Anterior cingulate cortex (tissue), 58 donors: ENCODE data around the gene SHISA8.

ENCODE experiments used
- DNase-seq, 58 donors: peaks; one replicate each; lab custom pipeline; 2025; lab: John Stamatoyannopoulos, UW

Gene SHISA8

DNA sequence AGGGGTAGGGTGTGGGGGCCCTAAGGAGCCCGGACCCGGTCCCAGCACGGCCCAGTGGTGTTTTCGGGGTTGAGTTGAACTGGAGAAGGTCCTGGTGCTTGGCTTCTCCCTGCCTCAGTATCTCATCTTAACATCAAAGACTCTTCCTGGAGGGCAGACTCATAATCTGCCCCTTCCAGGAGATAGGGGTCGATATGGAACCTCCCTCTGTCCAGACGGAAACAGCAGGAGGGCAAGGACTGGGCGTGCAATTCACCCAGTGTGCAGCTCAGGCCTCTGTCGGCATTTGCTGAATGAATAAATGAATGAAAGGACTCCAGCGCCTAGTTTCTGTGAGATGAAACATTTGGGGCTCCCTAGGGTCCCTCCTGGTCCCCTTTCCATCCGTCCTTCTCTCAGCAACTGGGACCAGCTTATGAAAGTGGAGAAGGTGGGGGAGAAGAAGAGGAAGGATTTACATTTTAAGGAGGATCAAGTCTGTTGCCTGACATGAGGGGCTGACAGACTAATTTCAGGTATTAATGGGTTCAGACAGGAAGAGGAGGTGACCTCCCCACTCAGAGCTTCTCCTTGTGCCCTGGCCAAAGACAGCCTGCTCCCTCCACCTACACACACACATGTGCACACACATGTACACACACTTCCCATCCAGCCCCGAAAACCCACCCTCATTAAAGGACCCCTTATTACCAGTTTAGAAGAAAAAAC, 1.1 kb upstream of the SHISA8 start:
- no peak for DNase-seq

DNA sequence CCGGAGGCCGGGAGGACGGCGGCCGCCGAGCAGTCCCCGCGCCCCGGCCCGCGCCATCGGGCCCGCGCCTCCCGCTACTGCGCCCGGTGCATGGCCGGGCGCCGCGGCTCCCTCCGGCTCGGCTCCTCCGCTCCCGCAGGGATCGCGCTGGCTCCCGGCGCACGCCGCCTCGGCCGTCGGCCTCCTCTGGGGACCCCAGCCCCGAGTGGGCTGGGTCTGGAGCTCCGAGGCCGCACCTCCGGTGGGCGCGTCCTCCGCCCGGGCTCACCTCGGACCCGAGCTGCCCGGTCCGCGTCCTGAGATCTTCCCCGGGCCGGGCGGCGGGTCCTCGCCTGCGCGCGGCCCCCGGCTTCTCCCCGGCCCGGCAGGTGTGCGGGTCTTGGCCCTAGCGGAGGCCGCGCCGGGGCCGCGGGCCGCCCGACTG, 251 bp downstream of the SHISA8 start:
- no peak for DNase-seq

DNA sequence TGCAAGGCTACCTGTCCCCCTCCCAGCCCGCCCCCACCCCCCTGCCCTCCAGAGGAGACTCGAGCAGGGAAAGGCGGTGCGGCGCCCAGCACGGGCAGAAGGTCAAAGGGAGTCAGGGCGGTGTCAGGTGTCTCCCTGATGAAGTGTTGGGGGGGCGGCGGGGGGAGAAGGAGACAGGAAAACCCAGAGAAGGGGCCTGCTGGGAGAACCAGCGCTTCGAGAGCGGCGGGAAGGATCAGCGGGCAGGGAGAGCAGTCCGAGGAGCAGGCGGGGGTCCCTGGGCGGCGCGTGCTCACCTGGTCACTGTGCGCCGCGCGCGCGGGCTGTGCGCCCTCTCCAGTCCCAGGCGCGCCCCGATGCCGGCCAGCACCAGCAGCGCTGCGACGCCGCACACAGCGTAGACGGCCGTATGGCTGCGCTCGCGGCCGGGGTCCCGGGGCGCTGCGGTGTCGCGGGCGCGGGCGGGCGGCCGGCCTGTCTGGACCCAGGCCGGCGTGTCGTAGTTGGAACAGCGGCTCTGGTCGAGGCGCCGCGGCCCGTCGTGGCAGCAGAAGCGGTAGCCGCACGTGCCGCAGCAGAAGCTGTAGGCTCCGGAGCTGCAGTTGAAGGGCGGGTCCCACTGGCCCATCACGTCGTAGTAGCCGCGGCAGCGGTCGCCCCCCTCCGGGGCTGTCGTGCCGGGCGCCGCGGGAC, 886 bp downstream of the SHISA8 start:
- DNase-seq: no peak

DNA sequence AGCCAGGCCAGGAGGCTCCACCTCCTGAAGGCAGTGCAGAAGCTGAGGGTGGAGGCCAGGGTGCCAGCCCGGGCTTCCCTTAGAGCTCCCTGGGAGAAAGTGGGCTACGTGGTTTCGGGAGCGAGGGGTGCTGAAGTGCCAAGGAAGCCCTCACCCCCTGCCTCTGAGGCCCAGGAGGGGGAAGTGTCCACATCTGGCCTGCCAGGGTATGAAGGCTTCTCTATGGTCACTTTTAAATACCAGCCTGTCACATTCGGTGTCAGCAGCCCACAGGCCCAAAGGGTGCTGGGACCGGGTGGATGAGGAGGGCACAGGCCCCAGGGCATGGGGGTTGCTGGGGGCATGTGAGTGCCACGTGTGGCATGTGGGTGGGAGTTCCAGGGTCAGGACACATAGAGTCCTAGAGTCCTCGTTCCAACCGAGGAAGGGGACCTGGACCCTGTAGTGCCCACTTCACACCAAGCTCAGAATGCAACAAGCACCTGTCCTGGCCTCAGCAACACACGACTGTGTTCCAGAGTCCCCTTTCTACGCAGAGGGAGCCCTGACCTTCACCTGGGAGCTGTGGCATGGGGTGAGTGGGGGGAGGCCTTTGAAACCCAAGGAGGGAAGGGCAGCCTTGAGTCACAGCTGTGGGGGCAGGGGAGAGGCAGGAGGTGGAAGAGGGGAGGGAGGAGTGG, 1.7 kb downstream of the SHISA8 start:
- DNase-seq: no peak

DNA sequence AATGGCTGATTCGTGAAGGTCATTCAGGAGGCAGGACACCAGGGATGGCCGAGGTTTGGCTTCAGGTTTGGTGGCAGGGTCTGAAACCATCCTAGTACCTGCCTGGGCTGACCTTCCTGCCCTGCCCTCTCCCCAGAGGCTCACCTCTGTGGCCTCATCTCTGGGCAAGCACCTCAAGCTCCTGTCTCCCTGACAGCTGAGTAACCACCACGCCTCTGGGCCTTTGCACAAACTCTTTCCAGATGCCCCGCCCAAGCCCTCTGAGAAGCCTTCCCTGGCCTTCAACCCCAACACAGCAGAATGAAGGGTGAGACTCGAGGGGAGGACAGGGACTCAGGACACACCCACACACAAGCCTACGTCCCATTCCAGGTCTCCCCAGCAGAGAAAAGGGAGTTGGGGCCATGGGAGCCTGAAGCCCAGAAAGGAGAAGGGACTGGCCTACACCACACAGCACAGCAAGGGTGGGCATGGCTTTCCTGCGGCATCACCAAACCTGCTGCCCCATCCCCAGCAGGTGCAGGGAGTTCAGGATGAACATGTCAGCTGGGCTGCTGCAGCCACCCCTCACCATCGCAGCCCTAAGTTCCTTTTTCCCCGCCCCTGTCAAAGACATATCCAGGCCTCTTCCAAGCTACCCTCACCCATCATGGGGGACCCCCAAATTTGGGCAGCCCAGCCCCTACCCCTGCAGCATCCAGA, 2.4 kb downstream of the SHISA8 start:
- DNase-seq: no peak

DNA sequence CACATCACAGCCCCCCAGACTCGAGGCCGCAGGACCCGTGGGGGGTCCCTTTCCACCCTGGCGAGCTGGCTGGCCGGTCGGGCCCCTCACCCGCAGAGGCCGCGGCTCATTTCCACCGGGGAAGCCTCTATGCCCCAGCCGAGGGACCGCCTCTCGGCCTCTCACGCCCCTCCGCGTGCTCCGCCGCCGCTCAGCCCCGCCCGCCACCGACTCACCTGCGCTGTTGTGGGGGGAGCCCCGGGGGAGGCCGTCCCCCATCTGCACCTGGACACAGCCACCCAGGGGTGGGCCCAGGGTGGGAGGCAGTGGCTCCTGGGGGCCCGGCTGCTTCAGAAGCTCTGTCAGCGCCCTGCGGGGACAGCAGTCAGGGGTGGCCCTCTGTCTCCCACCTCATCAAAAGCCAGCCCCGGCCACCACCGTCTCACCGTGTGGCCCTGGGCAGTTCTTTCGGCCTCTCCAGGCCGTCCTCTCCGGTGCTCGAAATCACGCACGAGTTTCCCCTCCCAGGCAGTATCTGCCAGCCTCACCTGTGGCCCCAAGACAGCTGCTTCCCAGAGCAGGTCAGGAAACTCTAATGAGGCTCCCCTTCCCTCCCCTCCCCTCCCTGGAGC, 3.8 kb downstream of the SHISA8 start:
- no peak for DNase-seq

DNA sequence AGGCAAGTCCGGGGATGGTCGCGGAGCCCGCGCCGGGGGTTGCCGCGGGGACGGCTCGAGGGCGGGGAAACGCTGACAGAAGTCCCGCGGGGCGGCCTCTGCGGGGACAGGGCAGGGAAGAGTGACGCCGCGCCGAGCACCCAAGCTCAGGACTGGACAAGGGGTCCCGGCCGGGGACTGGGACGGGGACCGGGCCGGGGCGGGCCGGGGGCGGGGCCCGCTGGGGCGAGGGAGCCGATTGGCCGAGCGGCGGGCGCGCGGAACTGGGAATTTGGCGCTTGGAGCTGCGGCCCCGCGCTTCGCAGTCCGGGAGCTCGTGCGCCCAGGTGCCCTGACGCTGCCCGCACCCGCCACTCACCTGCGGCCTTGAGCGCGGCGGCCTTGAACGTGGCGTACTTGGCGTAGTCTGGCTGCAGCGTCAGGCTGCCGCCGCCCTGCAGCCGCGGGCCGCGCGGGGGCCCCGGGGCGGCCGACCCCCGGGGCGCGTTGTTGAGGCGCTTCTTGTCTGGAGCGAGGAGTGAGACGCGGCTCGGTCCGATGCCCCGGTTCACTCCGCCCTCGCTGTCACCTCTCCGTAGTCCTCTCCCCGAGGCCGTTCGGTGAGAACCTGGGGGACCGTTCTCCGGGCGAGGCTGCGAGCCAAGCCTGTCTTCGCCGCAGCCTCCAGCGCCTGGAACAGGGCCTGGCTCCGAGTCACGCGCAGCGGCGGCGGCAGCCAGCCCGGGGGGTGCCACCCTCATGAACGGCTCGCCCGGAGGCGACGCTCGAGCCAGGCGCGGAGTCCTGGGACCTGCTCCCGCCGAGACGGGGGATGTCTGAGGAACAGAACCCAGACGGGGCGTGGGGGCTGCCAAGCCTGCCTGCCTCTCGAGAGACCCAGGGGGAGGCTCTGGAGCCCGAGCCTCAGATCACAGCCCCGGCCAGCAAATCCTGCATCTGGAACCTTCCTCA, 4.5 kb downstream of the SHISA8 start:
- peak in 35 of 58 donors; percentile 20 to 72 (median 47) for DNase-seq

DNA sequence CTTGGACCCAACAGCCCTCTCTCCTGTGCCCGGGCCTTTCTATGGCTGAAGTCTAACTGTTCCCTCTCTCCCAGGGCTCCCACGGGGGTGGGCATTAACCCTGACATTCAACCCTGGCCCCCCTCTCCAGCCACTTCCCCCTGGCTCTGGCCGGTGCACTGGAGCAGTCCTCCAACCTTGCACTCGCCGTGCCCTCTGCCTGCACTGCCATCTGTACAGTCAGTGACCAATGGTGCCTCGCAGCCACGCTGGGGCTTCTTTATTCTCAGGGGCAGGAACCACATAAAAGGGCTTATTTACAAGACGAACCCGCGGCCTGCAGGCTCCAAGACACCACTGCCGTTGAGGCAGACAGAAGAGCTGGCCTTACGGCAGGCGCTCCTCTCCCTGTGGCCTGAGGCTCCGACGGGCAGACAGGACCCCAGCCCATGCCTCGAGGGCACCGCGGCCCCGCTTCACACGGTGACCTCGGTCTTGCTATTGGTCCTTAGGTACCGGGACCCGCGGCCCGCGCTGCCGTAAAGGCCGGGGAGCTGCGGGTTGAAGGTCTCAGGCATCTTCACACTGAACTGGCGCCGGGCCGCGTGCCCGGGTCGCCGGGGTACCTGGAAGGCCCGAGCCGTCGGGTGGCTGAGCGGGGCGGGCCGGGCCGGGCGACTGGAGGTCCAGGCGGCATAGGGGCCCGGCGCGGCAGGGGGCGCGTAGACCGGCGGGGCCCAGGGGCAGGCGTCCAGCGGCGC, 5.4 kb downstream of the SHISA8 start:
- peak in 2 of 58 donors; percentile 9 to 20 for DNase-seq

DNA sequence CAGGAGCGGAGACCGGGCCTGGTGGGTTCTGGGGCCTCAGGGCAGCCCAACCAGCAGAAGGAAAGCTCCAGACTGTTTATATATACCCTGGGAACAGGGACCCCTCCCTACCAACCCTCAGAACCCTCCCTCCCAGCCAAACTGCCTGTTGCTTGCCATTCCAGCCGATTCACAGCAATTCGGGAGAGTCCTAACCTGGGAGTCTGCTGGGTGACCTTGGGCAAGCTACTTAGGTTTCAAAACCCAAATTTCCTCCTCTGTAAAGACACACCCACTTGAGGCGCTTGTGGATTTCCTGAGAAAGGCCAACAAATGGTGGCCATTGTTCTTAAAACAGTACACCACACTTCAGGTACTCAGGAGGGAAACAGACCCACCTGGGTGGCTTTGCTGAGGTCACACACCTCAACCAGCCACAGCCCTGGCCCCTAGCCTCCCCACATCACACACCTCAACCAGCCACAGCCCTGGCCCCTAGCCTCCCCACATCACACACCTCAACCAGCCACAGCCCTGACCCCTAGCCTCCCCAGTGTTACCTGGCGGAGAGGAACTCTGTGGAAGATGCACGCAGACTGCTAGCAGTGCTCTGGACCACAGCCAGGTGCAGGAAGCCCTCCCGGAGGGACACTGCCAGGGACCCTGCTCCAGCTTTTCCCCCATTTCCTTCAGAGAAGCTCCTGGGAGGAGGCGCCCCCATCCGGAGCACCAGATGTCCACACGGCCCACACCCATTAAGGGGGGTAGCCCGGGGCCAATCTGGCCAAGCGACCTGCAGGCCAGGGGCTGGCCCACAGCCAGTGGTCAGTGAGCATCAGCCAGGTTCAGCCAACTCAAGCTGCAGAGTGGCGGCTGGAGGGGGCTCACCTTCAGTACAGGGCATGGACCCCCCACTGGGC, 6.2 kb downstream of the SHISA8 start:
- peak in 1 of 58 donors; percentile 34 for DNase-seq

DNA sequence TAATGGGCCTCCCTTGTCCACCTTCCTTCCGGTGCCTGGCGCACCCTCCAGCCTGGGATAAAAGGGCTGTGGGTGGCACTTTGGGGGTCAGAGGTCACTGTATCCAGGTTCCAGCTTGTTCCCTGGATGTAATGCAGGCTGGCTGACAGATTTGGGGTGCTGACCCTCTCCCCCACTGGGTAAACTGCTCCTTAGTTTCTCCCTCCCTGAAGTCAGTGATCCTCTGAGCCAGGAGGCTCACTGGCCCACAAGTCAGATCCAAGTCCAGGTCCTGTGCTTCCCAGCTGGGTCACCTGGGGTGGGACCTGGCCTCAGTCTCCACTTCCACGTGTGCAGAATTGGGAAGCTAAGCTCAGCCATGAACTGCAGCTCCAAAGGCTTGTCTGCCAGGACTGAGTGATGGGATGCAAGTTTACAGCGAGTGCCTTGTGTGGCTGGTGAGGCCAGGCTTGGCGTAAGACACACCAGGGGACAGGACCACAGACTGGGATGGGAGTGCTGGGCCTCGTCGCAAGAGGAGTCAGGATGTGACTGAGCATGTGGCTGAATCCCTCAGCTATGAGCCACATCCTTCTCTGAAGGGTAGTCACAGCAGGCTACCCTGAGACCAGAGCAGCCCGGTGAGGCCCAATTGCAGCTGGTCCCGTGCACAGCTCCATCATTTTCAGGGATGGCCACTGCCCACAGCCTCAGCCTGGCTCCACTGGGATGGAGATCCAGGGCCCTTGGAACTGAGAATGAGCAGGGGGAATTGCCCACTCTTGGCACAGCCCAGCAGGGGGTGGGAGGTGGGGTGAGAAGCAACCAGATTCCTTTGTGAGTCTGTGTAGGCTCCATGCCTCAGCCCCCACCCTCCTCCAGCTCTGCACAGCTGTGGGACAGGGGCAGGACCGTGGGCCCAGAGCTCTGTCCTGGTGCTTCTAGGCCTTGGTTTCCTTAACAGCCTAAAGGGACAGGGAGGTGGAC, 7.2 kb downstream of the SHISA8 start:
- DNase-seq: no peak

DNA sequence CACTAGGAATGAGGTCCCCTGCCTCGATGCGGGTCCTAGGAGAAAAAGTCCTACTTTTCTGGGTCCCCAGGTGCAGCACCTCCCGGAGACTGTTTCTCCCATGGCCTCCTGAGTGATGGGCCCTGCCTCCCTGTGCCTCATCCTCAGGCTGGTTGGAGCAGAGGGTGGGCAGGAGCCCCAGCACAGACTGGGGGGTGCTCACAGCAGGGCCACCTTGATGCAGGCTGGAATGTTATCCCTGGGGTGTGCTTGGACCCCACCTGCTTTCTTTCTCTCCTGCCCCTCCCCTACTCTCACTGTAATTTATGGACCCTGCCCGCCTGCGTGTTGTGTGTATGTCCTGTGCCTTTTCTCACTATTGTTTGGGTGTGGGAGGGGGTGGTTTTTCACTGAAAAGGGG, 8.1 kb downstream of the SHISA8 start:
- DNase-seq: no peak

DNA sequence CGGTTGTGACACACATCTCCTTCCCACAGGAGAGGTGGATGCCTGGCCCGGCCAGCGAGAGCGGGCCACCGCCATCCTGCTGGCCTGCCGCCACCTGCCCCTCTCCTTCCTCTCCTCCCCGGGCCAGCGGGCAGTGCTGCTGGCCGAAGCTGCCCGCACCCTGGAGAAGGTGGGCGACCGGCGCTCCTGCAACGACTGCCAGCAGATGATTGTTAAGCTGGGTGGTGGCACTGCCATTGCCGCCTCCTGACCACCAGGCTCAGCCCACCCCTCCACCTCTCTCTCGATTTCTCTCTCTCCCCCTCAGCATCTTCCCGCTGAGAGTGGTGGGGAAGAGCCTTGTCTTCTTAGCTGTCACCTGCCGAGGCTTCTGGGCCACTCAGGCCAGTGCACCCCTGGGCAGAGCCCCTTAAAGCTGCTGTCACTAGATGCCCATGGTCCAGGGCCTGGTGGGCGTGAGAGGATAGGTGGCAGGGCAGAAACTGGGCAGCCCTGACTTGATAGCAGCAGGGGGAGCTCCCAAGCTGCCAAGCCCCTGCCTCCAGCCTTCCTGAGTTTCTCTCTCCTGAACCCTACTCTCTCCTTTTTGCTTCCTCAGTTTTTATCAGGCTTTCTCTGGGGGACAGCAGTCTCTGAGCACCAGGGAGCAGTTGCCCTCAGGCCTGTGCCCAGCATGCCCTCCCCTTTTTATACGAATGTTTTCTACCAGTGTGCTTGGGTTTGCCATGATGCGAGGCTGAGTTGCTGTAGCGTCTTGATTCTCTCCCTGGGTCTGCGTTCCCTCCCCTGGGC, 9.3 kb downstream of the SHISA8 start:
- DNase-seq: no peak

DNA sequence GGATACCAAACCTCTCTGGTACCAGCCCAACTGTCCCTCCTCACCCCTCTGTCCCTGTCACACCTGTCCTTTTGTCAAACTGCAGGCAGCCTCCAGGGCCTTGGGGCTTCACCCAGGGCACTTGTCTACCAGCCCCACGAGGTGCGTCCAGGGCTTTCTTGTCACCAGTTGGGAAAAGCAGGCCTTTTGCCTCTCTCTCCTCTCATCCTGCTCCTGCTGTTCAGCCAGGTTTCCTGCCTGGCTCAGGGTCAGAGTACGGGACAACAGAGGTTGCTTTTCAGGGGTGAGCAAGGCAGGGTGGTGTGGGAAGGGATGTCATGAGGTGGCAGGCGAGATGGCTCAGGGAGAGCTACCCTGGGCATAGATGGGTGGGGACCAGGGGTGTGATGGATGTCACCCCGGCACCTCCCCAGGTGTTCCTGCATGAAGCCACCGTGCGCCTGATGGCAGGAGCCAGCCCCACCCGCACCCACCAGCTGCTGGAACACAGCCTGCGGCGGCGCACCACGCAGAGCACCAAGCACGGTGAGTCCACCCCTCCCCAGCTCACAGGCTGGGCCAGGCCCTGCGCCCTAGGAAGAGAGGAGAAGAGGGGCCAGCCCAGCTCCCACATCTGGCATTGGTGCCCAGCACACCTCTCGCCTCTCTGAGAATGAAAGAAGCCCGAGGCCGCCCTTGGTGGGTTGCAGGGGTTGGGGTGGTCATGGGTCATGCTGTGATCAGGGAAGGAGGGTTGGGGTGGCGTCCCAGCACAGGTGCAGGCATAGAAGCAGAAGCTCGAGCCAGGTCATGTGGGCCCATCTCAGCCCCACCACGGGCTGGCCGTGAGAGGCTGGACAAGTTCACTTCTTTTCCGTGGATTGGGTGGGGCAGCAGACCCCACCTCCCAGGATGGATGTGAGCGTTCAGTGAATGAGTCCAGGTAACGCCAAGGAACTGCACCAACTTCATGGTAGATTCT, 10.1 kb downstream of the SHISA8 start:
- DNase-seq: no peak

DNA sequence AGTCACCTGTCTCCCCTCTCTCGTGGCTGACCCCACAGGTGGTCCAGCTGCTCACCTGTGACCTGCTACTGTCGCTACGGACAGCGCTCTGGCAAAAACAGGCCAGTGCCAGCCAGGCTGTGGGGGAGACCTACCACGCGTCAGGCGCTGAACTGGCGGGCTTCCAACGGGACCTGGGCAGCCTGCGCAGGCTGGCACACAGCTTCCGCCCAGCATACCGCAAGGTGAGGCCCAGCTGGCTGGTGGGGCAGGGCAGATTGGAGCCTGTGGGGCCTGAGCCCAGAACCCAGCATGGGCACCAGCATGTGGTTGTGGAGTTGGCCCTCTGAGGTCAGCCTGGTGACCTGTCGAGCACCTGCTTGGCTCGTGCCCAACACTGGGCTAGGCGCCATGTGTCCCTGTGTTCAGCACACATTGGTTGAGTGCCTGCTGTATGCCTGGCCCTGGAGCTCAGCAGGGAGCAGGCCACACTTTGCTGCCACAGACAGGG, 11.9 kb downstream of the SHISA8 start:
- peak in 5 of 58 donors; percentile 10 to 62 (median 19) for DNase-seq
